Measurements from ENCODE around the gene PPP2R5B.

DNA sequence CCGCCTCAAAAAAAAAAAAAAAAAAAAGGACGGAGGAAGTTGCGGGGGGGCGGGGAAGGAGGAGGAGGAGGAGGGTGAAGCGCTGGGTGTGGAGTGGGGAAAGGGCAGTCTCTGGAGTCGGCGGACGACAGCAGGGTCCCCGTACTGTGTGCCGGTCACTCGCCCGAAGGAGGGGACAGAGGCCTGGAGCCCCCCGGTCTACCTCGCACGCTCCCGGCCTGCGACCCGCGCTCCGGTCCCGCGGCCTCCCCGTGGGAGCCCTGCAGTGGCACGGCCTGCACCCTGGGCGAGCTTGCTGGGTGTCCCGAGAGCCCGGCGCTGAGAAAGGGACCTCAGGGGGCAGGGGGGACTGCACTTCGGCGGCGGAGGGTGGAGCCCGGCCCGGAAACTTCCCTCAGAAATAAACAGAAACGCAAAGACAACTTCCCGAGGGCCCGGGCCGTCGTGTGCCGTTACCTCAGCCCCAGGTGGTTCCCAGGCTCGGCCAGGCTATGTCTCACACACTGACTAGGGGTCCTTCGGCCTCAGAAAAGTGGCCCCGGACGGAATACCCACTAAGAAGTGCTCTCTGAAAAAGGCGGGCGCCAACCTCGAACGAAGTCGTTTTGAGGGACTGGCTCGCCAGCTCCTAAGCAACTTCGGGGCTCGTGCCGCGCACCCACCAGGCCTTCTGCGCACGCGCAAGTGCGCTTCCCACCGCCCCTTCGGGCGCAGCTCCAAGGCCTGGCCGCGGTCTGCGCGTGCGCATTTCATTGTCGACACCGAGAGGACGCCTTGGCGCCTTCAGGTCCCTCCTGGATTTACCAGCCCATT lies 47.1 kb downstream of the PPP2R5B start, which contains the start of gene MAJIN:
- TF ChIP-seq EZH2 (IDR thresholded peaks at IDR 0.05; ENCODE audit: borderline replicate concordance, low read length): no peak
- TF ChIP-seq, protein P1, sequence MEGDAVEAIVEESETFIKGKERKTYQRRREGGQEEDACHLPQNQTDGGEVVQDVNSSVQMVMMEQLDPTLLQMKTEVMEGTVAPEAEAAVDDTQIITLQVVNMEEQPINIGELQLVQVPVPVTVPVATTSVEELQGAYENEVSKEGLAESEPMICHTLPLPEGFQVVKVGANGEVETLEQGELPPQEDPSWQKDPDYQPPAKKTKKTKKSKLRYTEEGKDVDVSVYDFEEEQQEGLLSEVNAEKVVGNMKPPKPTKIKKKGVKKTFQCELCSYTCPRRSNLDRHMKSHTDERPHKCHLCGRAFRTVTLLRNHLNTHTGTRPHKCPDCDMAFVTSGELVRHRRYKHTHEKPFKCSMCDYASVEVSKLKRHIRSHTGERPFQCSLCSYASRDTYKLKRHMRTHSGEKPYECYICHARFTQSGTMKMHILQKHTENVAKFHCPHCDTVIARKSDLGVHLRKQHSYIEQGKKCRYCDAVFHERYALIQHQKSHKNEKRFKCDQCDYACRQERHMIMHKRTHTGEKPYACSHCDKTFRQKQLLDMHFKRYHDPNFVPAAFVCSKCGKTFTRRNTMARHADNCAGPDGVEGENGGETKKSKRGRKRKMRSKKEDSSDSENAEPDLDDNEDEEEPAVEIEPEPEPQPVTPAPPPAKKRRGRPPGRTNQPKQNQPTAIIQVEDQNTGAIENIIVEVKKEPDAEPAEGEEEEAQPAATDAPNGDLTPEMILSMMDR (conservative IDR thresholded peaks at IDR 0.05 in 1 of 2, IDR thresholded peaks at IDR 0.05 in 1 of 2; ENCODE audit: extremely low read depth in 1 of 2, insufficient read depth in 1 of 2, low read depth in 1 of 2, low read length in 2 of 2): no peak

Data from mammary epithelial cell (primary cell).